Gastroesophageal sphincter (tissue), 4 donors: ENCODE results near the gene ATP10A. TPM values are rescaled to one million over a fixed set of nuclear protein-coding genes. Genes with fewer than 3 reads are reported as not detected.
A peak's percentile ranks its signal among the peaks of the same experiment; 100 is the strongest.

ENCODE experiments used
- ATAC-seq: fragments of 150-250 bp; one replicate; pipeline ENCODE4 v1.9.1; 2016; ENCODE audit warnings: mild to moderate bottlenecking, moderate library complexity
- H3K27ac ChIP-seq, 4 donors: fragments of 200-600 bp; sonication (generic) in 3 of 4; 1 replicate in 3 of 4; 2 replicates in 1 of 4; pipeline ENCODE4 v1.5.1; 2016 to 2019
- H3K27me3 ChIP-seq: fragments of 200-600 bp; sonication (generic); one replicate; pipeline ENCODE4 v1.5.1; 2019
- H3K36me3 ChIP-seq, 2 donors: fragments of 200-600 bp; sonication (generic); one replicate each; pipeline ENCODE4 v1.5.1; 2019; ENCODE audit warnings: control low read depth in 1 of 2
- H3K4me1 ChIP-seq, 3 donors: fragments of 200-600 bp; sonication (generic); 1 replicate in 2 of 3; 2 replicates in 1 of 3; pipeline ENCODE4 v1.5.1; 2016 to 2019; ENCODE audit warnings: control low read depth in 2 of 3
- H3K4me3 ChIP-seq, 2 donors: fragments of 200-600 bp; sonication (generic); one replicate each; pipeline ENCODE4 v1.5.1; 2019; ENCODE audit warnings: mild to moderate bottlenecking in 1 of 2, moderate library complexity in 1 of 2
- H3K9me3 ChIP-seq, 3 donors: fragments of 200-600 bp; sonication (generic); one replicate each; pipeline ENCODE4 v1.5.1; 2017 to 2019; ENCODE audit warnings: control low read depth in 2 of 3
- CTCF ChIP-seq, 4 experiments: fragments of 200-600 bp in 2 of 4; fragments of 450-650 bp in 2 of 4; sonication (generic) in 1 of 4; IDR thresholded peaks; one replicate each; pipeline ENCODE4 v1.5.1; 2017 to 2019; ENCODE audit warnings: antibody characterized with exemption in 4 of 4, mild to moderate bottlenecking in 2 of 4, moderate library complexity in 2 of 4
- EP300 ChIP-seq: sonication (generic); formaldehyde crosslinking; IDR thresholded peaks from one replicate; pipeline ENCODE4 v1.6.1; 2017; ENCODE audit warnings: antibody characterized with exemption, mild to moderate bottlenecking
- POLR2A ChIP-seq, 2 donors: fragments of 450-650 bp; IDR thresholded peaks; one replicate each; pipeline ENCODE4 v1.6.1; 2017; ENCODE audit warnings: antibody characterized with exemption in 2 of 2, mild to moderate bottlenecking in 2 of 2, moderate library complexity in 1 of 2
- POLR2AphosphoS5 ChIP-seq: sonication (generic); formaldehyde crosslinking; IDR thresholded peaks from one replicate; pipeline ENCODE4 v1.6.1; 2017; ENCODE audit warnings: antibody characterized with exemption
- WGBS, 2 donors: methylation state at CpG; one replicate each; pipeline ENCODE4 v1.1.5; 2018; ENCODE audit warnings: low coverage in 1 of 2; 5-methylcytosine and 5-hydroxymethylcytosine counted together
- total RNA-seq, 4 donors: library from RNA; depleted of rRNA; stranded (reverse); fragments of >200 nt; gene quantifications; one replicate each; pipeline ENCODE4 v1.1.0, GENCODE V29; 2016

ATP10A gene
- total RNA-seq, 4 donors from 2014 or later, result 22.9 to 41.8 (median 24.6) TPM

DNA sequence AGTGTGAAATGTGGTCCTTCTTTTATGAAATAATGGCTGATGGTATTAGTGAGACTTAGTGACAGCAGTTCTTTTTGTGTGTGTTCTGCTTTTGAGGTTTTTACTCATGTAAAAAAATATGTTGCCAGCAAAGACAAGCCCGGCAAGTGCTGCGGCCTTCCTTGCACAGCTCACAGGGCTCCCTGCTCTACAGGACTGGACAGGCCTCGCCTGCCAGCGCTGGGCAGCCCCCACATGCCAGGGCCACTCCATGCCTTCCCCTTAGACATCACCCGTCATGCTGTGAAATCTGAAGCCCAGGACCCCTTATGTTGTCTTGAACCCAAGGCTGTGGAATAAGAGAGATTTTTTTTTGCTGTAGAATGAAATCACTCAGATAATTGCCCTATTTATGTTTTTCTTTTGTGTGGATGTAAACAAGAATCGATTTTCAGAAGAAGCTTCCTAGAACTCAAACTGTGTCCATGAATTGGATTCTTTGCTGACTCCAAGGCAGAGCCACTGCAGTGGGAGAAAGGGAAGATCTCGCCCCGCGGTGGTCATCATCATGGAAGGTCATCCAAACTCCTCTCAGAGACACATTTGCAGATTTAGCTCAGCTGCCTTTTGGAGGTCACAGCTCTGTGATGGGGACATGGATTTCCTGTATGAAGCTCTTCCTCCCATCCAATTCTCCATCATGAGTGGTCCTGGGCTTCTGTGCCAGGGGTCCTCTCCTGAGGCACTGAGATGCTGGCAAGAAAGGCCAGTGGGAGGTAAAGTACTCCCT, 150.8 kb downstream of the ATP10A start:
- no peaks in the 10 kb centered on the region for H3K27me3 ChIP-seq
- peaks cover 0 to 55% of the 10 kb centered on the region in 2 donors for H3K36me3 ChIP-seq
- H3K4me1 ChIP-seq, result peaks cover 0 to 18% (median 0%) of the 10 kb centered on the region in 3 donors
- no peak for ATAC-seq
- H3K4me3 ChIP-seq, result no peak overlapping the region
- WGBS, 2 donors, result 81 to 87% methylated on average over 7 of the region's 9 CpGs
- TF ChIP-seq EP300 (no peak), CTCF (IDR thresholded peaks at IDR 0.05) (no peak), POLR2A (IDR thresholded peaks at IDR 0.05) (no peak), POLR2AphosphoS5 (no peak)
- H3K9me3 ChIP-seq, result no peaks in the 10 kb centered on the region
- no peak overlapping the region for H3K27ac ChIP-seq

DNA sequence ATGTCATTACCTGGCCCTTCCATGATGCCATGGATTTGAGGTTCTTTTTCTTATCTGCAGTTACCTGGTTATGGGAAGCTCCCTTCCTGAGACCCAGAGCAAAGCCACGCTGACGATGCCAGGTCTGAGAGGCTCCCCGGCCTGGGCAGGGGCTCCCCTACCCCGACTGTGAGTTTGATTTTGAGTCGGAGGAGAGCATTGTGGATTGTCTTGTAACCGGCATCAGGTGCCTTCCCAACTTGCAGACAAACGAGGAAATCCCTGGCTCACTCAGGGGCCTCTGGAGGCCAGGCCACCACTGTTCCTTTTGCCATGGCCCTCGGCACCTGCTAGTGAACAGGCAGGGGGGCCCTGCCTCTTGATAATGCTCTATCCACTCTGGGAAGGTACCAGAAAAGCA, 151.4 kb downstream of the ATP10A start:
- Histone ChIP-seq H3K4me1 (peaks cover 0 to 17% (median 0%) of the 10 kb centered on the region in 3 donors), H3K4me3 (no peak overlapping the region), H3K36me3 (peaks cover 0 to 57% of the 10 kb centered on the region in 2 donors), H3K9me3 (no peaks in the 10 kb centered on the region), H3K27ac (no peak overlapping the region), H3K27me3 (no peaks in the 10 kb centered on the region)
- no peak for TF ChIP-seq POLR2AphosphoS5
- TF ChIP-seq POLR2A (IDR thresholded peaks at IDR 0.05), result no peak
- TF ChIP-seq EP300, result no peak
- WGBS, 2 donors, result no CpG with 5 or more reads among the region's 8 CpGs
- no peak for ATAC-seq

- Histone ChIP-seq H3K9me3 (no peaks in the 10 kb centered on the region), H3K4me1 (peaks cover 0 to 17% (median 0%) of the 10 kb centered on the region in 3 donors), H3K27ac (no peak overlapping the region), H3K27me3 (no peaks in the 10 kb centered on the region), H3K4me3 (no peak overlapping the region), H3K36me3 (peaks cover 0 to 52% of the 10 kb centered on the region in 2 donors)
- 100% methylated on average over 2 of the region's 9 CpGs; no CpG with 5 or more reads in 1 of the 2 donors for WGBS, 2 donors
- ATAC-seq, result no peak
- no peak for TF ChIP-seq POLR2AphosphoS5
- TF ChIP-seq POLR2A (IDR thresholded peaks at IDR 0.05), result no peak
- no peak for TF ChIP-seq CTCF (IDR thresholded peaks at IDR 0.05)
- TF ChIP-seq EP300, result no peak
Observed at GRCh38 chr15:25711164-25711563, 152.0 kb downstream of the ATP10A start.

DNA sequence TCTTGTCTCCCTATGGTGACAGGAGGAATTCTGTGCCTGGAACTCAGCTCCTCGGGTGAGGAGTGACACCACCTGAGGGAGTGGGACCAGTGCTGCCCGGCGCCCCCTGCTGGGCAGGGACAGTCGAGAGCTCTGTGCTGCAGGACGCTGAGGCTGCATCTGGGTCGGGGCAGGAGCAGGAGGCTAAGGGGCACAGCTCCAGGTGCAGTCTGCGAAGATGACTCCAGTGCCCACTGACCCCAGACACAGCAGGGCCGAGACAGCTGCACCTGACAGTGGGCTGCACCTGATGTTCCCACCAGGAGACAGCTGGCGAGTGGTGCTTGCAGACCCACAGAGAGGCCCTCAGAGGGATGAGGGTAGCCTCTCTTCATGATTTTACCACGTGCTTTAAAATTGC, 152.9 kb downstream of the ATP10A start:
- H3K4me1 ChIP-seq, result peaks cover 0 to 17% (median 0%) of the 10 kb centered on the region in 3 donors
- 100% methylated on average over 2 of the region's 10 CpGs; no CpG with 5 or more reads in 1 of the 2 donors for WGBS, 2 donors
- H3K4me3 ChIP-seq, result no peak overlapping the region
- H3K36me3 ChIP-seq, result peaks cover 0 to 50% of the 10 kb centered on the region in 2 donors
- peak; percentile 53 for ATAC-seq
- H3K27ac ChIP-seq, result no peak overlapping the region
- H3K9me3 ChIP-seq, result no peaks in the 10 kb centered on the region
- TF ChIP-seq EP300, result no peak
- TF ChIP-seq POLR2AphosphoS5, result no peak
- peak in 3 of 4 experiments; percentile 49 to 64 (median 60) for TF ChIP-seq CTCF (IDR thresholded peaks at IDR 0.05)
- H3K27me3 ChIP-seq, result no peaks in the 10 kb centered on the region

GRCh38 chr15:25709437-25710159, 153.5 kb downstream of the ATP10A start:
- Histone ChIP-seq H3K36me3 (peaks cover 0 to 56% of the 10 kb centered on the region in 2 donors), H3K4me1 (peaks cover 0 to 17% (median 0%) of the 10 kb centered on the region in 3 donors), H3K27me3 (no peaks in the 10 kb centered on the region), H3K9me3 (no peaks in the 10 kb centered on the region), H3K4me3 (no peak overlapping the region), H3K27ac (peak overlapping the region in 1 of 4 donors; percentile 58)
- TF ChIP-seq EP300 (no peak), CTCF (IDR thresholded peaks at IDR 0.05) (no peak), POLR2A (IDR thresholded peaks at IDR 0.05) (no peak), POLR2AphosphoS5 (no peak)
- 83% methylated on average over 4 of the region's 19 CpGs; no CpG with 5 or more reads in 1 of the 2 donors for WGBS, 2 donors
- ATAC-seq, result peak; percentile 10
